ENCODE measurements around the gene RASAL2. TPM values are rescaled to one million over a fixed set of nuclear protein-coding genes. Genes with fewer than 3 reads are reported as not detected.

RASAL2 gene
- total RNA-seq, 1 donor from 2014 or later = 44.2 TPM

- Mint-ChIP-seq H3K9me3 (ENCODE audit: unreplicated experiment) (no peaks in the 10 kb centered on the region), H3K36me3 (ENCODE audit: low read depth, unreplicated experiment) (no peaks in the 10 kb centered on the region), H3K27me3 (ENCODE audit: low read depth, unreplicated experiment) (no peaks in the 10 kb centered on the region), H3K27ac (ENCODE audit: unreplicated experiment) (peak overlapping the region; percentile 55), H3K4me3 (ENCODE audit: unreplicated experiment) (no peak overlapping the region), H3K4me1 (ENCODE audit: low read depth, unreplicated experiment) (peaks cover 61% of the 10 kb centered on the region)
- Histone ChIP-seq H3K27ac (ENCODE audit: low read depth, low read length) (peak overlapping the region; percentile 97), H3K4me2 (ENCODE audit: low read length) (no peak overlapping the region), H4K20me1 (ENCODE audit: insufficient read depth, low read length) (no peaks in the 10 kb centered on the region), H3K79me2 (ENCODE audit: insufficient read depth, low read length) (peaks cover 65% of the 10 kb centered on the region), H3K4me1 (ENCODE audit: insufficient read depth, low read length) (peaks cover 33% of the 10 kb centered on the region), H3K27me3 (ENCODE audit: insufficient read depth, low read length) (no peaks in the 10 kb centered on the region), H3K9me3 (ENCODE audit: insufficient read depth, low read depth, low read length) (no peaks in the 10 kb centered on the region), H2AFZ (ENCODE audit: low read depth, low read length) (no peak overlapping the region), H3K36me3 (ENCODE audit: insufficient read depth, low read length) (no peaks in the 10 kb centered on the region), H3K9ac (ENCODE audit: low read length) (no peak overlapping the region), H3K4me3 (ENCODE audit: insufficient read depth, low read depth, low read length) (no peak overlapping the region)
- no peak for FAIRE-seq
- DNase-seq (ENCODE audit: low read depth) = no peak
- TF ChIP-seq EZH2 (IDR thresholded peaks at IDR 0.05; ENCODE audit: insufficient read depth, low read length) (no peak), CTCF (IDR thresholded peaks at IDR 0.05; ENCODE audit: insufficient read depth, low read depth, low read length) (no peak)
Observed at GRCh38 chr1:178237121-178237520, 143.2 kb downstream of the RASAL2 start.

DNA sequence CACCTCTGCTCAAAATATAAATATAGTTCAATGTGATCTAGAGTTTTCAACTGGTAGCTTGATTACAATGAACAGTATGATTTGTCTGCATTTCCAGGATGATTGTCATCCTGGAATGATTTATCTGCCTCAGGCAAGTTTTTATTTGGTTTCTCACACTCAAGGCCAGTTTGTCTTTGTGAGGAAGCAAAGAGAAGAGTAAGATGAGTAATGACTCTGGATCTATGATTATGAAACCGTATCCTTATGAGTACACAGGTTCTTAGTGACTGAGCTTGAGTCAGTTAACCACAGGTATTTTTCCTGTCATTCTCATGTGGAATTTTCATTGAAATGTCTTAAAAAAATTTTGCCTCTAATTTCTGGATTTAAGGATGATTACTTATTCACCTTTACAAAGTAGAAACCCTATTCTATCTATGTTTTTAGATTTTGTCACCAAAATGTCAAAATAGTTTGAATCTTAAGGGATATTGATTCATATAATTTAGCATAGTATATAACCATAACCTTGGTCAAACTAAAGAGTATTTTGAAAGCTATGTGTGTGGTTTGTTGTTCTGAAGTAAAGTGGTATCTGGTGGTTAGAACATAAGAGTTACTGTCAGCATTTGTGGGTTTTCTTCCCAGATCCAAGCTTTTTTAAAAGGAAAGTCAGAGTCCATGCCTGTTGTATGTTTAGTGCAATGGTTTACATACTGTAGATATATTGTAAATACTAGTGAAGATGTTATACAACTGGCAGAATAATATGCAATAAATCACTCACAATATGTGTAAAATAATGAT is 145.0 kb downstream of the RASAL2 start:
- Histone ChIP-seq H3K4me2 (ENCODE audit: low read length) (peak overlapping the region; percentile 71), H3K4me1 (ENCODE audit: insufficient read depth, low read length) (peaks cover 33% of the 10 kb centered on the region), H3K79me2 (ENCODE audit: insufficient read depth, low read length) (peaks cover 67% of the 10 kb centered on the region), H3K27me3 (ENCODE audit: insufficient read depth, low read length) (no peaks in the 10 kb centered on the region), H3K9ac (ENCODE audit: low read length) (peak overlapping the region; percentile 78), H3K4me3 (ENCODE audit: insufficient read depth, low read depth, low read length) (no peak overlapping the region), H4K20me1 (ENCODE audit: insufficient read depth, low read length) (no peaks in the 10 kb centered on the region), H3K9me3 (ENCODE audit: insufficient read depth, low read depth, low read length) (no peaks in the 10 kb centered on the region), H2AFZ (ENCODE audit: low read depth, low read length) (no peak overlapping the region), H3K27ac (ENCODE audit: low read depth, low read length) (peak overlapping the region; percentile 97), H3K36me3 (ENCODE audit: insufficient read depth, low read length) (no peaks in the 10 kb centered on the region)
- H3K27me3 Mint-ChIP-seq (ENCODE audit: low read depth, unreplicated experiment) = no peaks in the 10 kb centered on the region
- DNase-seq (ENCODE audit: low read depth) (peak; percentile 100), FAIRE-seq (peak; percentile 98)
- H3K36me3 Mint-ChIP-seq (ENCODE audit: low read depth, unreplicated experiment) = no peaks in the 10 kb centered on the region
- no peak overlapping the region for H3K4me3 Mint-ChIP-seq (ENCODE audit: unreplicated experiment)
- H3K27ac Mint-ChIP-seq (ENCODE audit: unreplicated experiment) = peak overlapping the region; percentile 96
- TF ChIP-seq EZH2 (IDR thresholded peaks at IDR 0.05; ENCODE audit: insufficient read depth, low read length) (no peak), CTCF (IDR thresholded peaks at IDR 0.05; ENCODE audit: insufficient read depth, low read depth, low read length) (no peak)
- no peaks in the 10 kb centered on the region for H3K9me3 Mint-ChIP-seq (ENCODE audit: unreplicated experiment)
- peaks cover 52% of the 10 kb centered on the region for H3K4me1 Mint-ChIP-seq (ENCODE audit: low read depth, unreplicated experiment)

DNA sequence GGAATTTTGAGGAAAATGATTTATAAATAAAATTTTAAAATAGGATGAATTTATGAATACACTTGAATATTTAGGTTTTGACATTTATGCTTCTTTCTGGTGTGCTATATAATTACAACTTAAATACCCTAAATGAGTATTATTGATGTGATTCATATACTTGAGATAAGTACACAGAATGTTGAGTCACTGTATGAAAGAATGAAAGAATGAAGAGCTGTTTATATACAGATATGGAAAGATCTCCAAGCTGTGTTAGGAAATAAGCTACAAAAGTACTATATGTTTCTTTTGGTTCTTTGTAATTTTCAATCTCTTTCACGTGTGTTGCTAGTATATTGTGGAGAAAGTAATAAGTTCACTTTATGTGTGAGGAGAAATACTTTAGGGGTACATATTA is 147.2 kb downstream of the RASAL2 start:
- H4K20me1 ChIP-seq (ENCODE audit: insufficient read depth, low read length) = no peaks in the 10 kb centered on the region
- H3K27me3 ChIP-seq (ENCODE audit: insufficient read depth, low read length) = no peaks in the 10 kb centered on the region
- no peaks in the 10 kb centered on the region for H3K36me3 ChIP-seq (ENCODE audit: insufficient read depth, low read length)
- no peak overlapping the region for H2AFZ ChIP-seq (ENCODE audit: low read depth, low read length)
- Mint-ChIP-seq H3K36me3 (ENCODE audit: low read depth, unreplicated experiment) (peaks cover 5% of the 10 kb centered on the region), H3K4me3 (ENCODE audit: unreplicated experiment) (peak overlapping the region; percentile 4), H3K4me1 (ENCODE audit: low read depth, unreplicated experiment) (peaks cover 49% of the 10 kb centered on the region), H3K9me3 (ENCODE audit: unreplicated experiment) (peaks cover 5% of the 10 kb centered on the region), H3K27me3 (ENCODE audit: low read depth, unreplicated experiment) (no peaks in the 10 kb centered on the region), H3K27ac (ENCODE audit: unreplicated experiment) (peak overlapping the region; percentile 95)
- H3K27ac ChIP-seq (ENCODE audit: low read depth, low read length) = peak overlapping the region; percentile 97
- H3K4me3 ChIP-seq (ENCODE audit: insufficient read depth, low read depth, low read length) = peak overlapping the region; percentile 3
- no peaks in the 10 kb centered on the region for H3K9me3 ChIP-seq (ENCODE audit: insufficient read depth, low read depth, low read length)
- peak; percentile 67 for FAIRE-seq
- peak overlapping the region; percentile 51 for H3K9ac ChIP-seq (ENCODE audit: low read length)
- DNase-seq (ENCODE audit: low read depth) = peak; percentile 66
- TF ChIP-seq CTCF (IDR thresholded peaks at IDR 0.05; ENCODE audit: insufficient read depth, low read depth, low read length) (no peak), EZH2 (IDR thresholded peaks at IDR 0.05; ENCODE audit: insufficient read depth, low read length) (no peak)
- H3K4me2 ChIP-seq (ENCODE audit: low read length) = peak overlapping the region; percentile 65
- peaks cover 62% of the 10 kb centered on the region for H3K79me2 ChIP-seq (ENCODE audit: insufficient read depth, low read length)
- H3K4me1 ChIP-seq (ENCODE audit: insufficient read depth, low read length) = peaks cover 33% of the 10 kb centered on the region
